Sigmoid colon (tissue), 3 donors: ENCODE data around the gene SETBP1.

Experiments used
- CTCF ChIP-seq, 4 experiments: fragments of 450-650 bp in 3 of 4; fragments of 200-600 bp in 1 of 4; IDR thresholded peaks; one replicate each; pipeline ENCODE4 v1.5.1; 2016 to 2019; ENCODE audit warnings: antibody characterized with exemption in 4 of 4, mild to moderate bottlenecking in 3 of 4, moderate library complexity in 2 of 4
- POLR2A ChIP-seq, 2 donors: fragments of 450-650 bp; IDR thresholded peaks; one replicate each; pipeline ENCODE4 v1.6.1; 2016; ENCODE audit warnings: antibody characterized with exemption in 2 of 2, mild to moderate bottlenecking in 2 of 2, moderate library complexity in 2 of 2

GRCh38 chr18:45012286-45012685, 331.6 kb downstream of the SETBP1 start:
- TF ChIP-seq CTCF (IDR thresholded peaks at IDR 0.05) (no peak), POLR2A (IDR thresholded peaks at IDR 0.05) (no peak)
